Thyroid gland (tissue), 4 donors: ENCODE data around the gene LIMCH1. TPM values are rescaled to one million over a fixed set of nuclear protein-coding genes. Genes with fewer than 3 reads are reported as not detected.
A peak's percentile ranks its signal among the peaks of the same experiment; 100 is the strongest.

Source experiments
- DNase-seq, 2 donors: peaks; one replicate each; pipeline ENCODE4 v3.0.0-alpha.2; 2019
- H3K27ac ChIP-seq, 3 donors: fragments of 200-600 bp; sonication (generic); 1 replicate in 2 of 3; 2 replicates in 1 of 3; pipeline ENCODE4 v1.5.1; 2016 to 2019; ENCODE audit warnings: mild to moderate bottlenecking in 1 of 3, moderate library complexity in 1 of 3
- H3K27me3 ChIP-seq: fragments of 200-600 bp; sonication (generic); one replicate; pipeline ENCODE4 v1.5.1; 2019
- H3K36me3 ChIP-seq, 2 donors: fragments of 200-600 bp; sonication (generic); one replicate each; pipeline ENCODE4 v1.5.1; 2016 to 2019
- H3K4me1 ChIP-seq, 2 donors: fragments of 200-600 bp; sonication (generic); one replicate each; pipeline ENCODE4 v1.5.1; 2017 to 2019
- H3K4me3 ChIP-seq, 3 donors: fragments of 200-600 bp; sonication (generic); replicated peaks in 1 of 3; 1 replicate in 2 of 3; 2 replicates in 1 of 3; pipeline ENCODE4 v1.5.1; 2016; ENCODE audit warnings: mild to moderate bottlenecking in 1 of 3
- H3K9me3 ChIP-seq: fragments of 200-600 bp; sonication (generic); one replicate; pipeline ENCODE4 v1.5.1; 2017
- POLR2A ChIP-seq, 2 donors: fragments of 450-650 bp; IDR thresholded peaks; one replicate each; pipeline ENCODE4 v1.6.1; 2017; ENCODE audit warnings: antibody characterized with exemption in 2 of 2, mild to moderate bottlenecking in 2 of 2, moderate library complexity in 1 of 2
- WGBS, 2 donors: methylation state at CpG; one replicate each; pipeline ENCODE4 v1.1.5; 2017; 5-methylcytosine and 5-hydroxymethylcytosine counted together
- intact Hi-C: fragments of 100-400 bp; cut with DNase I; formaldehyde crosslinking; loops from one replicate; pipeline ENCODE4 v1.15.1; 2023
- total RNA-seq, 4 donors: library from RNA; depleted of rRNA; stranded (reverse); fragments of >200 nt; gene quantifications; one replicate each; pipeline ENCODE4 v1.2.3, GENCODE V29; 2016
- TF ChIP-seq, protein P1 (sequence below), 6 experiments: fragments of 200-600 bp in 3 of 6; fragments of 450-650 bp in 3 of 6; sonication (generic) in 3 of 6; IDR thresholded peaks; one replicate each; pipeline ENCODE4 v1.5.1; 2016 to 2019; ENCODE audit warnings: antibody characterized with exemption in 6 of 6, mild to moderate bottlenecking in 2 of 6, inconsistent platforms in 1 of 6, moderate library complexity in 1 of 6

LIMCH1 gene
- total RNA-seq, 4 donors from 2014 or later: 136 to 267 (median 156) TPM

DNA sequence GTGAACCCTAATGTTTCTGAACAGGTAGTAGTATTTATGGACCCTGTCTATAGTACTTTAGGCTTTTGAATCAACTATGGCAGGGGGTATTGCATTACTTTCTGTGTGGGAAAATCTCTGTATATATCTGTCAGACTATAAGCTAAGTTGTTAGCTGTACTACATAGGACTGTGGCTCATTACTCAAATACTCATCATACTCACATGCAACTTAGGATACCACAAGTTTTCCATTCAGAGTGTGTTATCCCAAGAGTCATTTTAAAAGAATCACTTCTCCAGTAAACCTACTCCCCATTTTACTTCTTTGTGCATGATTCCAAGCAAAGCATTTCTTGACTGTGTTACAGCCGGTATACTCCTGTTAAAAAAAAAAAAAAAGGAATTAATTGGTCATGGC lies 115.0 kb downstream of the LIMCH1 start:
- Histone ChIP-seq H3K36me3 (peaks cover 0 to 3% of the 10 kb centered on the region in 2 donors), H3K4me1 (peaks cover 16 to 17% of the 10 kb centered on the region in 2 donors), H3K9me3 (no peaks in the 10 kb centered on the region), H3K27me3 (no peaks in the 10 kb centered on the region), H3K27ac (no peak overlapping the region), H3K4me3 (no peak overlapping the region)
- 97 to 98% methylated on average over 1 of the region's 1 CpG for WGBS, 2 donors
- no peak for TF ChIP-seq POLR2A (IDR thresholded peaks at IDR 0.05)
- TF ChIP-seq, protein P1, sequence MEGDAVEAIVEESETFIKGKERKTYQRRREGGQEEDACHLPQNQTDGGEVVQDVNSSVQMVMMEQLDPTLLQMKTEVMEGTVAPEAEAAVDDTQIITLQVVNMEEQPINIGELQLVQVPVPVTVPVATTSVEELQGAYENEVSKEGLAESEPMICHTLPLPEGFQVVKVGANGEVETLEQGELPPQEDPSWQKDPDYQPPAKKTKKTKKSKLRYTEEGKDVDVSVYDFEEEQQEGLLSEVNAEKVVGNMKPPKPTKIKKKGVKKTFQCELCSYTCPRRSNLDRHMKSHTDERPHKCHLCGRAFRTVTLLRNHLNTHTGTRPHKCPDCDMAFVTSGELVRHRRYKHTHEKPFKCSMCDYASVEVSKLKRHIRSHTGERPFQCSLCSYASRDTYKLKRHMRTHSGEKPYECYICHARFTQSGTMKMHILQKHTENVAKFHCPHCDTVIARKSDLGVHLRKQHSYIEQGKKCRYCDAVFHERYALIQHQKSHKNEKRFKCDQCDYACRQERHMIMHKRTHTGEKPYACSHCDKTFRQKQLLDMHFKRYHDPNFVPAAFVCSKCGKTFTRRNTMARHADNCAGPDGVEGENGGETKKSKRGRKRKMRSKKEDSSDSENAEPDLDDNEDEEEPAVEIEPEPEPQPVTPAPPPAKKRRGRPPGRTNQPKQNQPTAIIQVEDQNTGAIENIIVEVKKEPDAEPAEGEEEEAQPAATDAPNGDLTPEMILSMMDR (IDR thresholded peaks at IDR 0.05): no peak
- no peak for DNase-seq
- intact Hi-C loops: no loop called here

DNA sequence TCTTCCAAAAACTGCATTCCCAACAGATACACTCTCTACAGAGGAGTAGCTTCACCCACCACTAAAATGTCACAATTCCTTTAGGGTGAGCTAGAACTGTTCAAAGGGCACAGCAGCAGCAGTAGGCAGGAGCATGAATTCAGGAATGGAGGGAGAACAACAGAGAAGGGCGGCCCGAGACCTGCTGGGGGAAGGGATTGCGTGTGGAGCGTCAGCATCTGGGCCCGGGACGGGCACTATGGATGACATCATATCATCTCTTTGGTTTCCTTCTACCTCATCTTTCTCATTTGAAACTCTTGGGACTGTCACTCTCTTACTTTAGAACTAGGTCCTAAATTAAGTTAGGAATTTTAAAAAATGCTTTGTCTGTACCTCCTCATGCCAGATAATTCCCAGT lies 115.6 kb downstream of the LIMCH1 start:
- no peak for DNase-seq
- Histone ChIP-seq H3K4me3 (no peak overlapping the region), H3K27ac (no peak overlapping the region), H3K9me3 (no peaks in the 10 kb centered on the region), H3K4me1 (peaks cover 16 to 17% of the 10 kb centered on the region in 2 donors), H3K36me3 (peaks cover 0 to 3% of the 10 kb centered on the region in 2 donors), H3K27me3 (no peaks in the 10 kb centered on the region)
- TF ChIP-seq, protein P1 (IDR thresholded peaks at IDR 0.05): no peak
- TF ChIP-seq POLR2A (IDR thresholded peaks at IDR 0.05): no peak
- intact Hi-C loops: no loop called here
- 94 to 96% methylated on average over 6 of the region's 6 CpGs for WGBS, 2 donors

DNA sequence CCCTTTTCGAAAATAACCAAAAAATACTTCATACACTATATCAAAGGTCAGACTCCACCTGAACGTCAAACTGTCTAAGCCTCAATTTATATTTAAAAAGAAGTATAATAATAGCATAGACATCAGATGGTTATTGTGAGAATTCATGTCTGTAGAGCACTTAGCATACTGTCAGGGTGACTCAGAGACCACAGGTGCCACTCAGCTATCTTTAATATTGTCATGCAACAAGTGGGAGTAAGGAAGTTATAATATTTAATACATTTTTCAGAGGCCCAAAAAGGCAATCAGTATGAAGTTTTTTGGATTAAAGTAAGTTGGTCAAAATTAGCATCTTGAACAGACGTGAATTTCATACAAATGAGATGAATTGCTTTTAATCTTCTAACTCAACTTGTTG lies 117.2 kb downstream of the LIMCH1 start:
- TF ChIP-seq, protein P1 (IDR thresholded peaks at IDR 0.05): no peak
- no peak for TF ChIP-seq POLR2A (IDR thresholded peaks at IDR 0.05)
- no peak for DNase-seq
- Histone ChIP-seq H3K9me3 (no peaks in the 10 kb centered on the region), H3K27me3 (no peaks in the 10 kb centered on the region), H3K4me1 (peaks cover 16 to 17% of the 10 kb centered on the region in 2 donors), H3K36me3 (peaks cover 0 to 3% of the 10 kb centered on the region in 2 donors), H3K4me3 (no peak overlapping the region), H3K27ac (peak overlapping the region in 1 of 3 donors; percentile 60)
- WGBS, 2 donors: 93 to 95% methylated on average over 3 of the region's 3 CpGs
- intact Hi-C loops: no loop called here

DNA sequence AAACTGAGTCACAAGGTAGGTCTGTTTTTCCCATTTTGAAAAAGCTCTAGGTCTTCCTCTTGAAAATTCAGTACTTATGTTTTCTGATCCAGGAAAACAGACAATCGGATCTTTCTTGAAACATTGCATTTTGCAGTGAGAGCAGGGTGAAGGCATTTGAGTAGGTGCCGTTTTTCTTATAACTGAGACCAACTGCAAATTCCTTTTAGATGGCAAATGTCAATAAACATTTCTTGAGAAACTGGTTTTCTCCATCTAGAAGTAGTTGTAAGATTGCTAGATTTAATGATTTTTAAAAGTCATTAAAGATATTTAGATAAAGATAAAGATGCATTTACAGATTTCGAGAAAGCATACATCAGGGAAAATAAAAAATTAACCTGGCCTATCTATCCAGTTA lies 118.1 kb downstream of the LIMCH1 start:
- Histone ChIP-seq H3K4me3 (no peak overlapping the region), H3K9me3 (no peaks in the 10 kb centered on the region), H3K27ac (peak overlapping the region; percentile 18 to 60 (median 21)), H3K27me3 (no peaks in the 10 kb centered on the region), H3K36me3 (peaks cover 0 to 3% of the 10 kb centered on the region in 2 donors), H3K4me1 (peaks cover 16 to 17% of the 10 kb centered on the region in 2 donors)
- TF ChIP-seq, protein P1 (IDR thresholded peaks at IDR 0.05): no peak
- TF ChIP-seq POLR2A (IDR thresholded peaks at IDR 0.05): no peak
- no peak for DNase-seq
- intact Hi-C loops: no loop called here
- WGBS, 2 donors: 61 to 68% methylated on average over 3 of the region's 3 CpGs

DNA sequence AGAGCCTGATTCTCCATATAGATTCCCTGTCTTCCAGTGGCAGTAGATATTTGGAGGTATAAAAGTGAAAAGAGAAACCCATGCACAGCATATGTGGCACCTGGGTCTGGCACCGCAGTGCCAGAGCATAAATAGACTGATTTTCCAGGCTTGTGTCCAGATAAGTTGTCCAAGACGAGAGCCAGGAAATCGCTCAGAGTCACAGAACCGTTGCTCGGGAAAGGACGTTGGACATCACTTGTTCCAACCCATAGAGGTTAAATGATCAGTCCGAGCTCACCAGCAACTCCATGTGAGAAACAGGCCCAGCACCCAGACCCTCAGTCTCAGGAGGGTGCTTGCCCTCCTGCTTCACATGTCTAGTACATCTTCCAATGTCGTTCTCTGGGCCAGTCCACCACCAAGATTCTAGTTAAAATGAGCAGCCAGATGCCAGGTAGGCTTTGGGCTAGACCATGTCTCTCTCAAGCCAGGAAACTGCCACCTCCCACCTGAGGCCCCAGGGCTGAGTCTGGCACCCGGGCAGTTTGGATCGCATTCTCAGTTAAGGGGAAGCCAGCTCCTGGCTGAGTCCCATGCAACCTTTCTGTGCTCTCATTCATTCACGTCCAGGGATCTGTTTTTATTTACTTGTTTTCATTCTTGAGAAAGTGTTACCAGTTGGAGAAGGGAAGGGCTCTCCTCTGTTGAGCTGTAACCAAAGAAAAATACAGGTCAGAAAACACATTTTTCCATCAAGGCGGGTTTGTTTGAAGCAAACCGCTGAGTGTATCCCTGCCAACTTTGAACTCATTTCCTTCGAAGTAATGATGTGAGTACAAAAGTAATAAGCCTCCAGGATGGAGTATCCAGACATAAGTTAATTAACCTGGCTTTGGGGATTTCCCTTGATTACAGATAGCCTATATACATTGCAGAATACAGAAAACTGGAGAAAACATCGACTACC lies 118.9 kb downstream of the LIMCH1 start:
- TF ChIP-seq, protein P1 (IDR thresholded peaks at IDR 0.05): no peak
- TF ChIP-seq POLR2A (IDR thresholded peaks at IDR 0.05): no peak
- peak overlapping the region in 2 of 3 donors; percentile 18 to 60 for H3K27ac ChIP-seq
- peaks cover 16 to 17% of the 10 kb centered on the region in 2 donors for H3K4me1 ChIP-seq
- H3K36me3 ChIP-seq: peaks cover 0 to 3% of the 10 kb centered on the region in 2 donors
- DNase-seq: peak; percentile 13 to 58
- H3K9me3 ChIP-seq: no peaks in the 10 kb centered on the region
- intact Hi-C loops: no loop called here
- H3K4me3 ChIP-seq: no peak overlapping the region
- H3K27me3 ChIP-seq: no peaks in the 10 kb centered on the region
- WGBS, 2 donors: 59 to 77% methylated on average over 14 to 15 of the region's 15 CpGs
